ENCODE data around the gene VSIR.

- TF ChIP-seq, protein P1, sequence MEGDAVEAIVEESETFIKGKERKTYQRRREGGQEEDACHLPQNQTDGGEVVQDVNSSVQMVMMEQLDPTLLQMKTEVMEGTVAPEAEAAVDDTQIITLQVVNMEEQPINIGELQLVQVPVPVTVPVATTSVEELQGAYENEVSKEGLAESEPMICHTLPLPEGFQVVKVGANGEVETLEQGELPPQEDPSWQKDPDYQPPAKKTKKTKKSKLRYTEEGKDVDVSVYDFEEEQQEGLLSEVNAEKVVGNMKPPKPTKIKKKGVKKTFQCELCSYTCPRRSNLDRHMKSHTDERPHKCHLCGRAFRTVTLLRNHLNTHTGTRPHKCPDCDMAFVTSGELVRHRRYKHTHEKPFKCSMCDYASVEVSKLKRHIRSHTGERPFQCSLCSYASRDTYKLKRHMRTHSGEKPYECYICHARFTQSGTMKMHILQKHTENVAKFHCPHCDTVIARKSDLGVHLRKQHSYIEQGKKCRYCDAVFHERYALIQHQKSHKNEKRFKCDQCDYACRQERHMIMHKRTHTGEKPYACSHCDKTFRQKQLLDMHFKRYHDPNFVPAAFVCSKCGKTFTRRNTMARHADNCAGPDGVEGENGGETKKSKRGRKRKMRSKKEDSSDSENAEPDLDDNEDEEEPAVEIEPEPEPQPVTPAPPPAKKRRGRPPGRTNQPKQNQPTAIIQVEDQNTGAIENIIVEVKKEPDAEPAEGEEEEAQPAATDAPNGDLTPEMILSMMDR (IDR thresholded peaks at IDR 0.05): no peak
- no peak for TF ChIP-seq EZH2 (IDR thresholded peaks at IDR 0.05; ENCODE audit: borderline replicate concordance, insufficient read depth, low read depth, low read length, poor library complexity, severe bottlenecking)
Measured at GRCh38 chr10:71818674-71819260, 45.4 kb upstream of the VSIR start.
